PC-3 (cell line): Measurements from ENCODE around the gene RALB. TPM values are rescaled to one million over a fixed set of nuclear protein-coding genes. Genes with fewer than 3 reads are reported as not detected.

Experiments used
- ATAC-seq: fragments of 200-7000 bp; cut with Tn5 transposase; 2 replicates; pipeline ENCODE4 v1.9.1; 2020; ENCODE audit warnings: mild to moderate bottlenecking, moderate library complexity
- BruUV-seq: library from RNA; stranded (reverse); fragments of 400-500 nt; replicated peaks from 2 replicates; lab custom pipeline; 2021; lab: Mats Ljungman, UMichigan
- CTCF ChIA-PET: fragments of 300-600 bp; sonication (Branson Sonifier 250); formaldehyde crosslinking; loops from one replicate; lab custom pipeline; 2022; ENCODE audit warnings: antibody characterized with exemption; lab: Charles Lee
- POLR2A ChIA-PET: fragments of 300-600 bp; sonication (Branson Sonifier 250); formaldehyde crosslinking; loops from one replicate; lab custom pipeline; 2022; ENCODE audit warnings: antibody characterized with exemption; ENCODE audit not compliant: unreplicated experiment; lab: Charles Lee
- DNase-seq: peaks from one replicate; pipeline ENCODE4 v3.0.0-alpha.2; 2015
- H2AFZ ChIP-seq: fragments of 300-600 bp; sonication (generic); 2 replicates; pipeline ENCODE4 v1.6.0; 2016; ENCODE audit warnings: antibody characterized with exemption, low read length
- H3F3A ChIP-seq: fragments of 300-600 bp; sonication (generic); one replicate; pipeline ENCODE4 v1.6.0; 2017; ENCODE audit warnings: antibody characterized with exemption, low read length, control low read depth, mild to moderate bottlenecking; ENCODE audit not compliant: unreplicated experiment
- H3K27ac ChIP-seq: fragments of 300-600 bp; sonication (generic); 2 replicates; pipeline ENCODE4 v1.5.1; 2016; ENCODE audit warnings: mild to moderate bottlenecking, low read length
- H3K27me3 ChIP-seq: fragments of 300-600 bp; sonication (generic); 2 replicates; pipeline ENCODE4 v1.6.1; 2016; ENCODE audit warnings: low read length, mixed read lengths
- H3K36me3 ChIP-seq: fragments of 300-600 bp; sonication (generic); 2 replicates; pipeline ENCODE4 v1.6.1; 2016; ENCODE audit warnings: low read depth, mixed run types, low read length, mixed read lengths
- H3K4me1 ChIP-seq: fragments of 300-600 bp; sonication (generic); 2 replicates; pipeline ENCODE4 v1.5.1; 2016; ENCODE audit warnings: low read length; ENCODE audit not compliant: insufficient read depth
- H3K4me2 ChIP-seq: fragments of 300-600 bp; sonication (generic); 2 replicates; pipeline ENCODE4 v1.6.0; 2016; ENCODE audit warnings: low read length
- H3K4me3 ChIP-seq: fragments of 300-600 bp; sonication (generic); 2 replicates; pipeline ENCODE4 v1.5.1; 2016; ENCODE audit warnings: mild to moderate bottlenecking, low read length, mixed read lengths
- H3K79me2 ChIP-seq: fragments of 300-600 bp; sonication (generic); 2 replicates; pipeline ENCODE4 v1.6.1; 2017; ENCODE audit warnings: low read length, mixed read lengths
- H3K9ac ChIP-seq: fragments of 300-600 bp; sonication (generic); 2 replicates; pipeline ENCODE4 v1.6.0; 2016; ENCODE audit warnings: mild to moderate bottlenecking, low read length
- H3K9me2 ChIP-seq: fragments of 300-600 bp; sonication (generic); replicated peaks from 2 replicates; pipeline ENCODE4 v1.6.1; 2016; ENCODE audit warnings: mixed run types, low read length, mixed read lengths
- H3K9me3 ChIP-seq: fragments of 300-600 bp; sonication (generic); 2 replicates; pipeline ENCODE4 v1.6.1; 2016; ENCODE audit warnings: low read length, mixed read lengths
- H4K20me1 ChIP-seq: fragments of 300-600 bp; sonication (generic); 2 replicates; pipeline ENCODE4 v1.6.1; 2016; ENCODE audit warnings: low read length, mixed read lengths
- CTCF ChIP-seq: fragments of 300-600 bp; sonication (generic); conservative IDR thresholded peaks from 2 replicates; pipeline ENCODE4 v1.5.1; 2017; ENCODE audit warnings: antibody characterized with exemption, low read depth, mild to moderate bottlenecking, low read length
- EZH2 ChIP-seq: fragments of 300-600 bp; sonication (generic); IDR thresholded peaks from one replicate; pipeline ENCODE4 v1.6.1; 2017; ENCODE audit warnings: antibody characterized with exemption, mild to moderate bottlenecking, low read length; ENCODE audit not compliant: unreplicated experiment
- EZH2phosphoT487 ChIP-seq: fragments of 300-600 bp; sonication (generic); IDR thresholded peaks from 2 replicates; pipeline ENCODE4 v1.6.1; 2018; ENCODE audit warnings: mild to moderate bottlenecking, antibody characterized with exemption, low read length, borderline replicate concordance
- intact Hi-C: fragments of 100-400 bp; cut with micrococcal nuclease; formaldehyde crosslinking; loops from 2 replicates; pipeline ENCODE4 v1.9.0; 2023
- total RNA-seq: library from RNA; depleted of rRNA; stranded (reverse); fragments of >200 nt; gene quantifications from 2 replicates; pipeline ENCODE4 v1.2.3, GENCODE V29; 2014

The RALB gene
- total RNA-seq, 1 experiment from 2014 or later, result 57.9 TPM

DNA sequence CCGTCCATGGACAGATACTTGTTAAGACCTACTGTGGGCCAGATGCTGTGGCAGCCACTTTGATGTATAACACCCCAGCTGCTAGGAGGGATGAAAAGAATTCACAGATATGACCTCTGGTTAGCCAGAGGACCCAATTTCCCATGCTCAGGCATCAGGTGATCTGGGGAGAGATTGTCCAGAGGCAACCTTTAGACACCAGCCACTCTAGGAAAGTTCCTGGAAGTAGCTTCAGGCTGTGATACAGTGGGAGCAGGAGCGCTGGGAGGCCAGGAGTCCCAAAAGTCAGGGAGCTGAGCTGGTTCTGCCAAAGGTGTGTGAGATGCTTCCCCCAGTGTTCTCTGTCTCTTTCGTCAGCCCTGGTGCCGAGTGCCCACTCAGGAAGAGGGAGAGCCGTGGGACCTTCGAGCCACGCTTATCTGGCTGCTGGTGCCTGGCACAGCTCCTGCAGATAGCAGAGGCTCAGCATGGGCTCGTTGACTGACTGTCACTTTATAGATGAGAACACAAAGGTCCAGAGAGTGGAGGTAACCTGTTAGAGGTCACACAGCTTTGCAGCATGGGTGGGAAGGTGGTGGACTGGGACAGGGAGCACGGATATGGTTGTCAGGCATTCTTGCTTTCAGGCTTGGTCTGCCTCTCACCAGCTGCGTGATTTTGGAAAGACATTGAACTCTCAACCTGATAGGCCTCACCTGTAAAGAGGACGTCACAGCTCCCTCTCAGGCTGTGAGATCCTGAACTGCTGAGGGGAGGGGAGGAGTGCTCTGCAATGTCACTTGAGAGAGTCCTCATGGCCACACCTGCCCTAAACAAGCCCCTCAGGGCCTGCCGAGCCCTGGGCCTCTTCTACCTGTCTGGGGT is 7.8 kb upstream of the RALB start:
- Histone ChIP-seq H3K79me2 (no peaks in the 10 kb centered on the region), H3K4me2 (peak overlapping the region; percentile 42; the same call in 1 of the 2 replicates), H3K27me3 (no peaks in the 10 kb centered on the region), H2AFZ (peak overlapping the region; percentile 33; the same call in 1 of the 2 replicates), H4K20me1 (no peaks in the 10 kb centered on the region), H3K9ac (no peak overlapping the region), H3K9me2 (no peaks in the 10 kb centered on the region), H3K4me3 (no peak overlapping the region), H3K36me3 (no peaks in the 10 kb centered on the region), H3K27ac (no peak overlapping the region), H3K4me1 (peaks cover 31% of the 10 kb centered on the region), H3F3A (no peaks in the 10 kb centered on the region), H3K9me3 (no peaks in the 10 kb centered on the region)
- TF ChIP-seq CTCF (no peak), EZH2phosphoT487 (no peak), EZH2 (no peak)
- POLR2A ChIA-PET, result no interaction called here
- no TSS peak for BruUV-seq
- DNase-seq, result no peak
- peak; percentile 21; the same call in 1 of the 2 replicates for ATAC-seq
- intact Hi-C loops, result no loop called here
- CTCF ChIA-PET, result interaction anchor here (0.6 to 1.3 kb wide), 2 partner anchors 68 to 99 kb away, joined by 3 to 7 read pairs; no protein-coding TSS in a partner anchor

GRCh38 chr2:120245520-120246332 is 6.9 kb upstream of the RALB start:
- ATAC-seq, result peak; percentile 74
- ChIA-PET CTCF (interaction anchor here (1.3 kb wide), 1 partner anchor 67 kb away, joined by 3 read pairs; no protein-coding TSS in a partner anchor), POLR2A (no interaction called here)
- TF ChIP-seq CTCF, result no peak
- no peak for TF ChIP-seq EZH2phosphoT487
- TF ChIP-seq EZH2, result no peak
- peak overlapping the region; percentile 33; the same call in 1 of the 2 replicates for H2AFZ ChIP-seq
- H3K9me3 ChIP-seq, result no peaks in the 10 kb centered on the region
- BruUV-seq, result no TSS peak
- H3K79me2 ChIP-seq, result no peaks in the 10 kb centered on the region
- no peak overlapping the region for H3K4me3 ChIP-seq
- no peaks in the 10 kb centered on the region for H3K9me2 ChIP-seq
- DNase-seq, result peak; percentile 54
- H3K27me3 ChIP-seq, result no peaks in the 10 kb centered on the region
- H3K4me2 ChIP-seq, result peak overlapping the region; percentile 42
- no peaks in the 10 kb centered on the region for H4K20me1 ChIP-seq
- no peaks in the 10 kb centered on the region for H3K36me3 ChIP-seq
- H3K9ac ChIP-seq, result no peak overlapping the region
- H3F3A ChIP-seq, result no peaks in the 10 kb centered on the region
- no peak overlapping the region for H3K27ac ChIP-seq
- peaks cover 23% of the 10 kb centered on the region for H3K4me1 ChIP-seq
- intact Hi-C loops, result no loop called here
